HEK293 (cell line): ENCODE data around the gene SMURF1.

Experiments
- CTCF ChIA-PET: fragments of 350-600 bp; formaldehyde crosslinking; extraction: SDS; loops from one replicate; lab custom pipeline; 2021; ENCODE audit warnings: antibody characterized with exemption; lab: Yijun Ruan, JAX
- POLR2A ChIA-PET: fragments of 300-600 bp; formaldehyde crosslinking; extraction: SDS; loops from one replicate; lab custom pipeline; 2020; ENCODE audit warnings: antibody characterized with exemption, inconsistent platforms; lab: Yijun Ruan, JAX
- H3K27ac ChIP-seq: fragments of 200-500 bp; sonication (Bioruptor generic); 2 replicates; pipeline ENCODE4 v1.5.1; 2014; ENCODE audit warnings: low read depth, low read length, control low read depth, inconsistent platforms; ENCODE audit errors: extremely low read depth
- H3K36me3 ChIP-seq, 2 experiments: fragments of 200-500 bp in 1 of 2; sonication (Bioruptor generic) in 1 of 2; 1 replicate in 1 of 2; 2 replicates in 1 of 2; pipeline ENCODE4 v1.5.1; 2014 to 2017; ENCODE audit warnings: inconsistent platforms in 2 of 2, low read length in 2 of 2; ENCODE audit not compliant: control insufficient read depth in 2 of 2, insufficient read depth in 1 of 2
- H3K4me1 ChIP-seq: fragments of 200-500 bp; sonication (Bioruptor generic); 2 replicates; pipeline ENCODE4 v1.5.1; 2014; ENCODE audit warnings: mild to moderate bottlenecking, low read length, inconsistent platforms; ENCODE audit not compliant: control insufficient read depth, insufficient read depth
- H3K4me3 ChIP-seq: 2 replicates; pipeline ENCODE4 v1.5.1; 2011; ENCODE audit warnings: low read depth, mild to moderate bottlenecking, control low read depth, low read length, moderate library complexity
- H3K9me3 ChIP-seq: fragments of 200-500 bp; sonication (Bioruptor generic); 2 replicates; pipeline ENCODE4 v1.5.1; 2014; ENCODE audit warnings: low read depth, low read length, inconsistent platforms; ENCODE audit not compliant: control insufficient read depth, insufficient read depth
- BCL11B ChIP-seq: fragments of 450-650 bp; formaldehyde crosslinking; IDR thresholded peaks from 2 replicates; pipeline ENCODE4 v1.5.1; 2016; ENCODE audit warnings: low read depth, missing biosample characterization, missing genetic modification characterization
- EGR2 ChIP-seq: fragments of 450-650 bp; formaldehyde crosslinking; IDR thresholded peaks from 2 replicates; pipeline ENCODE4 v1.5.1; 2016; ENCODE audit warnings: low read depth, missing biosample characterization, missing genetic modification characterization
- GLIS2 ChIP-seq: fragments of 450-650 bp; formaldehyde crosslinking; IDR thresholded peaks from 2 replicates; pipeline ENCODE4 v1.5.1; 2016; ENCODE audit warnings: missing biosample characterization, missing genetic modification characterization
- KLF7 ChIP-seq: fragments of 450-650 bp; formaldehyde crosslinking; IDR thresholded peaks from 2 replicates; pipeline ENCODE4 v1.5.1; 2016; ENCODE audit warnings: missing biosample characterization, missing genetic modification characterization, borderline replicate concordance
- SALL2 ChIP-seq: fragments of 450-650 bp; formaldehyde crosslinking; IDR thresholded peaks from 2 replicates; pipeline ENCODE4 v1.5.0; 2017; ENCODE audit warnings: missing biosample characterization, mild to moderate bottlenecking, missing genetic modification characterization, borderline replicate concordance
- ZNF157 ChIP-seq: fragments of 450-650 bp; formaldehyde crosslinking; IDR thresholded peaks from 2 replicates; pipeline ENCODE4 v1.5.1; 2016; ENCODE audit warnings: missing biosample characterization, missing genetic modification characterization
- ZNF175 ChIP-seq: fragments of 450-650 bp; formaldehyde crosslinking; IDR thresholded peaks from 2 replicates; pipeline ENCODE4 v1.5.1; 2016; ENCODE audit warnings: missing biosample characterization, missing genetic modification characterization
- ZNF248 ChIP-seq: fragments of 450-650 bp; formaldehyde crosslinking; IDR thresholded peaks from 2 replicates; pipeline ENCODE4 v1.5.1; 2017; ENCODE audit warnings: missing biosample characterization, missing genetic modification characterization
- ZNF311 ChIP-seq: fragments of 450-650 bp; formaldehyde crosslinking; IDR thresholded peaks from 2 replicates; pipeline ENCODE4 v1.5.1; 2017; ENCODE audit warnings: missing biosample characterization, missing genetic modification characterization, borderline replicate concordance
- ZNF529 ChIP-seq: fragments of 450-650 bp; formaldehyde crosslinking; IDR thresholded peaks from 2 replicates; pipeline ENCODE4 v1.5.1; 2017; ENCODE audit warnings: missing genetic modification characterization, missing biosample characterization; ENCODE audit not compliant: insufficient replicate concordance
- ZNF585B ChIP-seq: fragments of 450-650 bp; formaldehyde crosslinking; IDR thresholded peaks from 2 replicates; pipeline ENCODE4 v1.5.1; 2016; ENCODE audit warnings: missing biosample characterization, missing genetic modification characterization
- ZNF777 ChIP-seq: fragments of 450-650 bp; formaldehyde crosslinking; IDR thresholded peaks from 2 replicates; pipeline ENCODE4 v1.5.1; 2017; ENCODE audit warnings: missing biosample characterization, missing genetic modification characterization, borderline replicate concordance
- ZNF843 ChIP-seq: fragments of 450-650 bp; formaldehyde crosslinking; IDR thresholded peaks from 2 replicates; pipeline ENCODE4 v1.5.1; 2016; ENCODE audit warnings: missing biosample characterization, missing genetic modification characterization
- ZXDB ChIP-seq: fragments of 450-650 bp; formaldehyde crosslinking; IDR thresholded peaks from 2 replicates; pipeline ENCODE4 v1.5.1; 2016; ENCODE audit warnings: missing biosample characterization, missing genetic modification characterization
- TF ChIP-seq, protein P1 (sequence below): fragments of 450-650 bp; formaldehyde crosslinking; IDR thresholded peaks from 2 replicates; pipeline ENCODE4 v1.5.1; 2016; ENCODE audit warnings: missing biosample characterization, missing genetic modification characterization
- TF ChIP-seq, protein P2 (sequence below): fragments of 450-650 bp; formaldehyde crosslinking; IDR thresholded peaks from 2 replicates; pipeline ENCODE4; 2016; ENCODE audit warnings: missing biosample characterization, missing genetic modification characterization
- TF ChIP-seq, protein P3 (sequence below): fragments of 450-650 bp; formaldehyde crosslinking; IDR thresholded peaks from 2 replicates; pipeline ENCODE4 v1.5.1; 2016; ENCODE audit warnings: missing biosample characterization, missing genetic modification characterization
- TF ChIP-seq, protein P4 (sequence below): fragments of 450-650 bp; formaldehyde crosslinking; IDR thresholded peaks from 2 replicates; pipeline ENCODE4 v1.5.1; 2016; ENCODE audit warnings: missing biosample characterization, missing genetic modification characterization
- TF ChIP-seq, protein P5 (sequence below): fragments of 450-650 bp; formaldehyde crosslinking; IDR thresholded peaks from 2 replicates; pipeline ENCODE4 v1.5.1; 2016; ENCODE audit warnings: missing biosample characterization, missing genetic modification characterization
- TF ChIP-seq, protein P6 (sequence below): fragments of 450-650 bp; formaldehyde crosslinking; IDR thresholded peaks from 2 replicates; pipeline ENCODE4 v1.5.1; 2016; ENCODE audit warnings: missing biosample characterization, missing genetic modification characterization, low read depth
- TF ChIP-seq, protein P7 (sequence below): fragments of 450-650 bp; formaldehyde crosslinking; conservative IDR thresholded peaks from 2 replicates; pipeline ENCODE4 v1.5.1; 2016; ENCODE audit warnings: low read depth, missing biosample characterization, missing genetic modification characterization

The SMURF1 gene

DNA sequence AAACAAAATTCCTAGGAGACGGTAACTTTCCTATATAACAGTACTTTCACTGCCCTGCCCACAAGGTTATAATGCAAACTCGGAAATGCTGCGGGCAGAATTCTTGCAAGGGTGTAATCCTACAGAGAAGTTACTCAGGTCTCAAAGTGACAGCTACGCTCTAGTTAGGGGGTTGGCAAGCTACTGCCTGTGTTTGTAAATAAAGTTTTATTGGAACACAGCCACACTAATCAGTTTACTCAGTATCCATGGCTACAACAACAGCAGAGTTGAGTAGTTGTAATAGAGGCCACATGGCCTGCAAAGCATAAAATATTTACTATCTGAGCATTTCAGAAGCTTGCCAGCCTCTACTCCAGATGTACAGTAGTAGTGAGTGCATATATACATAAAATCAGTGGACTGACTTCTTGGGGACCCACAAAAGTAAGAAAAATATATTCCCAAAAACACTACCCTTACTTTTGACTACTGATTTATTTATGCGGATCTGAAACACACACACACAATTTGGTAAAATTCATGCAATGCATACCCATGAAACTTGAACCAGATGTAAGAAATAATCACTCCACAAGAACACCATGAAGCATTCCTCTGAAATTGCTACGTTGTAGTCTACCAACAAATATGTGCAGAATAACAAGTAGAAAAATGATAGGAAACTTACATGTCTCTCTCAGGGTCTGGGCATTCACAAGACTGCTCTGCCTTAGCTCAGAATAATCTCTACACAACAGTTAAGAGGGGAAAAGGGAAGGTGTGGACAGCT lies 53.0 kb downstream of the SMURF1 start (continued):
- TF ChIP-seq, protein P1, sequence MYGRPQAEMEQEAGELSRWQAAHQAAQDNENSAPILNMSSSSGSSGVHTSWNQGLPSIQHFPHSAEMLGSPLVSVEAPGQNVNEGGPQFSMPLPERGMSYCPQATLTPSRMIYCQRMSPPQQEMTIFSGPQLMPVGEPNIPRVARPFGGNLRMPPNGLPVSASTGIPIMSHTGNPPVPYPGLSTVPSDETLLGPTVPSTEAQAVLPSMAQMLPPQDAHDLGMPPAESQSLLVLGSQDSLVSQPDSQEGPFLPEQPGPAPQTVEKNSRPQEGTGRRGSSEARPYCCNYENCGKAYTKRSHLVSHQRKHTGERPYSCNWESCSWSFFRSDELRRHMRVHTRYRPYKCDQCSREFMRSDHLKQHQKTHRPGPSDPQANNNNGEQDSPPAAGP (tag by site-specific recombination) = no peak
- TF ChIP-seq ZNF529 (tag by site-specific recombination) (no peak), GLIS2 (no peak)
- TF ChIP-seq, protein P2, sequence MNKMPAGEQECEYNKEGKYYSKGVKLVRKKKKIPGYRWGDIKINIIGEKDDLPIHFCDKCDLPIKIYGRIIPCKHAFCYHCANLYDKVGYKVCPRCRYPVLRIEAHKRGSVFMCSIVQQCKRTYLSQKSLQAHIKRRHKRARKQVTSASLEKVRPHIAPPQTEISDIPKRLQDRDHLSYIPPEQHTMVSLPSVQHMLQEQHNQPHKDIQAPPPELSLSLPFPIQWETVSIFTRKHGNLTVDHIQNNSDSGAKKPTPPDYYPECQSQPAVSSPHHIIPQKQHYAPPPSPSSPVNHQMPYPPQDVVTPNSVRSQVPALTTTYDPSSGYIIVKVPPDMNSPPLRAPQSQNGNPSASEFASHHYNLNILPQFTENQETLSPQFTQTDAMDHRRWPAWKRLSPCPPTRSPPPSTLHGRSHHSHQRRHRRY (tag by site-specific recombination) = no peak
- TF ChIP-seq, protein P3, sequence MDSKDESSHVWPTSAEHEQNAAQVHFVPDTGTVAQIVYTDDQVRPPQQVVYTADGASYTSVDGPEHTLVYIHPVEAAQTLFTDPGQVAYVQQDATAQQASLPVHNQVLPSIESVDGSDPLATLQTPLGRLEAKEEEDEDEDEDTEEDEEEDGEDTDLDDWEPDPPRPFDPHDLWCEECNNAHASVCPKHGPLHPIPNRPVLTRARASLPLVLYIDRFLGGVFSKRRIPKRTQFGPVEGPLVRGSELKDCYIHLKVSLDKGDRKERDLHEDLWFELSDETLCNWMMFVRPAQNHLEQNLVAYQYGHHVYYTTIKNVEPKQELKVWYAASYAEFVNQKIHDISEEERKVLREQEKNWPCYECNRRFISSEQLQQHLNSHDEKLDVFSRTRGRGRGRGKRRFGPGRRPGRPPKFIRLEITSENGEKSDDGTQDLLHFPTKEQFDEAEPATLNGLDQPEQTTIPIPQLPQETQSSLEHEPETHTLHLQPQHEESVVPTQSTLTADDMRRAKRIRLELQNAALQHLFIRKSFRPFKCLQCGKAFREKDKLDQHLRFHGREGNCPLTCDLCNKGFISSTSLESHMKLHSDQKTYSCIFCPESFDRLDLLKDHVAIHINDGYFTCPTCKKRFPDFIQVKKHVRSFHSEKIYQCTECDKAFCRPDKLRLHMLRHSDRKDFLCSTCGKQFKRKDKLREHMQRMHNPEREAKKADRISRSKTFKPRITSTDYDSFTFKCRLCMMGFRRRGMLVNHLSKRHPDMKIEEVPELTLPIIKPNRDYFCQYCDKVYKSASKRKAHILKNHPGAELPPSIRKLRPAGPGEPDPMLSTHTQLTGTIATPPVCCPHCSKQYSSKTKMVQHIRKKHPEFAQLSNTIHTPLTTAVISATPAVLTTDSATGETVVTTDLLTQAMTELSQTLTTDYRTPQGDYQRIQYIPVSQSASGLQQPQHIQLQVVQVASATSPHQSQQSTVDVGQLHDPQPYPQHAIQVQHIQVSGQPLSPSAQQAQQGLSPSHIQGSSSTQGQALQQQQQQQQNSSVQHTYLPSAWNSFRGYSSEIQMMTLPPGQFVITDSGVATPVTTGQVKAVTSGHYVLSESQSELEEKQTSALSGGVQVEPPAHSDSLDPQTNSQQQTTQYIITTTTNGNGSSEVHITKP (tag by site-specific recombination) = no peak

DNA sequence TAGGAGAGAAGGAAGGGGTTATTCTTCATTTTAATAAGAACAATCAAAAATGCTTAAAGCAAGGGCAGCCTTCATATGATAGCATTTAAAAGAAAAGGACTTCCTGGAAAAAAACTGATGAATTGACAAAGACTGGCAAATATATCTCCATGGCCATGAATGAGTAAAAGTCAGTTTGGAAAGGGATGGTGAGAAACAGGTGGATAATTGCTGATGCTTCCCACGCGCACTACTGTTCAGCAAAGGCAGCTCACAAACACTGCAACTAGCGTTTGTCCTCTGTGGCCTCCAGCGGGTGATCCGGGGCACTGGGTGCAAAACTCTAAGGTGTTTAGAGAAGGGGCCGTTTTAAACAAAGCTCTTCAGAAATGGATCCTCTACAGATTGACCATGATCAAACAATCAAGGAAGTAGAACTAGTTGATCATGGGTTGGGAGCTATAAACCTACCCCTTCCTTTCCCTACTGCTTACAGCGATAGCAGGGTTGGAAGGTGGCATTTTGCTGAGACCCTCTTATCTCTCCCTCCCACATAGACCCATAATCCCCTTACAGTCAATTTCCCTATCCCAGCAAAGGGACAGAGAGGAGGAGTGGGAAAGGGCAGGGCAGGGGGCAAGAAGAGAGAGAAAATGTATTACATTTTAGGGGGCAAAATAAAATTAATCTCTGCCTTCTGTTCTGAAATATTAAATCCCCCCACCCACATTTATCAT lies 53.8 kb downstream of the SMURF1 start:
- ChIA-PET CTCF (interaction anchor here (0.5 to 0.7 kb wide), 3 partner anchors 9 to 277 kb away, joined by 3 read pairs; no protein-coding TSS in a partner anchor), POLR2A (interaction anchor here (0.6 to 1.0 kb wide), 2 partner anchors 11 to 27 kb away, joined by 4 read pairs; no protein-coding TSS in a partner anchor)
- Histone ChIP-seq H3K27ac (no peak overlapping the region), H3K36me3 (no peaks in the 10 kb centered on the region), H3K4me3 (no peak overlapping the region), H3K4me1 (no peaks in the 10 kb centered on the region), H3K9me3 (no peaks in the 10 kb centered on the region)
- TF ChIP-seq, protein P4, sequence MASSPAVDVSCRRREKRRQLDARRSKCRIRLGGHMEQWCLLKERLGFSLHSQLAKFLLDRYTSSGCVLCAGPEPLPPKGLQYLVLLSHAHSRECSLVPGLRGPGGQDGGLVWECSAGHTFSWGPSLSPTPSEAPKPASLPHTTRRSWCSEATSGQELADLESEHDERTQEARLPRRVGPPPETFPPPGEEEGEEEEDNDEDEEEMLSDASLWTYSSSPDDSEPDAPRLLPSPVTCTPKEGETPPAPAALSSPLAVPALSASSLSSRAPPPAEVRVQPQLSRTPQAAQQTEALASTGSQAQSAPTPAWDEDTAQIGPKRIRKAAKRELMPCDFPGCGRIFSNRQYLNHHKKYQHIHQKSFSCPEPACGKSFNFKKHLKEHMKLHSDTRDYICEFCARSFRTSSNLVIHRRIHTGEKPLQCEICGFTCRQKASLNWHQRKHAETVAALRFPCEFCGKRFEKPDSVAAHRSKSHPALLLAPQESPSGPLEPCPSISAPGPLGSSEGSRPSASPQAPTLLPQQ (tag by site-specific recombination) = no peak
- TF ChIP-seq SALL2 (tag by site-specific recombination) (no peak), ZNF175 (tag by site-specific recombination) (no peak), ZNF311 (tag by site-specific recombination) (no peak), KLF7 (tag by site-specific recombination) (no peak), BCL11B (tag by site-specific recombination) (no peak), ZXDB (no peak), ZNF248 (tag by site-specific recombination) (no peak), EGR2 (tag by site-specific recombination) (no peak), ZNF777 (no peak), ZNF585B (no peak), ZNF157 (no peak), ZNF843 (tag by site-specific recombination) (no peak)
- TF ChIP-seq, protein P5, sequence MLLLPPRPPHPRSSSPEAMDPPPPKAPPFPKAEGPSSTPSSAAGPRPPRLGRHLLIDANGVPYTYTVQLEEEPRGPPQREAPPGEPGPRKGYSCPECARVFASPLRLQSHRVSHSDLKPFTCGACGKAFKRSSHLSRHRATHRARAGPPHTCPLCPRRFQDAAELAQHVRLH = no peak
- TF ChIP-seq, protein P6, sequence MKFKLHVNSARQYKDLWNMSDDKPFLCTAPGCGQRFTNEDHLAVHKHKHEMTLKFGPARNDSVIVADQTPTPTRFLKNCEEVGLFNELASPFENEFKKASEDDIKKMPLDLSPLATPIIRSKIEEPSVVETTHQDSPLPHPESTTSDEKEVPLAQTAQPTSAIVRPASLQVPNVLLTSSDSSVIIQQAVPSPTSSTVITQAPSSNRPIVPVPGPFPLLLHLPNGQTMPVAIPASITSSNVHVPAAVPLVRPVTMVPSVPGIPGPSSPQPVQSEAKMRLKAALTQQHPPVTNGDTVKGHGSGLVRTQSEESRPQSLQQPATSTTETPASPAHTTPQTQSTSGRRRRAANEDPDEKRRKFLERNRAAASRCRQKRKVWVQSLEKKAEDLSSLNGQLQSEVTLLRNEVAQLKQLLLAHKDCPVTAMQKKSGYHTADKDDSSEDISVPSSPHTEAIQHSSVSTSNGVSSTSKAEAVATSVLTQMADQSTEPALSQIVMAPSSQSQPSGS (tag by site-specific recombination) = no peak
- TF ChIP-seq, protein P7, sequence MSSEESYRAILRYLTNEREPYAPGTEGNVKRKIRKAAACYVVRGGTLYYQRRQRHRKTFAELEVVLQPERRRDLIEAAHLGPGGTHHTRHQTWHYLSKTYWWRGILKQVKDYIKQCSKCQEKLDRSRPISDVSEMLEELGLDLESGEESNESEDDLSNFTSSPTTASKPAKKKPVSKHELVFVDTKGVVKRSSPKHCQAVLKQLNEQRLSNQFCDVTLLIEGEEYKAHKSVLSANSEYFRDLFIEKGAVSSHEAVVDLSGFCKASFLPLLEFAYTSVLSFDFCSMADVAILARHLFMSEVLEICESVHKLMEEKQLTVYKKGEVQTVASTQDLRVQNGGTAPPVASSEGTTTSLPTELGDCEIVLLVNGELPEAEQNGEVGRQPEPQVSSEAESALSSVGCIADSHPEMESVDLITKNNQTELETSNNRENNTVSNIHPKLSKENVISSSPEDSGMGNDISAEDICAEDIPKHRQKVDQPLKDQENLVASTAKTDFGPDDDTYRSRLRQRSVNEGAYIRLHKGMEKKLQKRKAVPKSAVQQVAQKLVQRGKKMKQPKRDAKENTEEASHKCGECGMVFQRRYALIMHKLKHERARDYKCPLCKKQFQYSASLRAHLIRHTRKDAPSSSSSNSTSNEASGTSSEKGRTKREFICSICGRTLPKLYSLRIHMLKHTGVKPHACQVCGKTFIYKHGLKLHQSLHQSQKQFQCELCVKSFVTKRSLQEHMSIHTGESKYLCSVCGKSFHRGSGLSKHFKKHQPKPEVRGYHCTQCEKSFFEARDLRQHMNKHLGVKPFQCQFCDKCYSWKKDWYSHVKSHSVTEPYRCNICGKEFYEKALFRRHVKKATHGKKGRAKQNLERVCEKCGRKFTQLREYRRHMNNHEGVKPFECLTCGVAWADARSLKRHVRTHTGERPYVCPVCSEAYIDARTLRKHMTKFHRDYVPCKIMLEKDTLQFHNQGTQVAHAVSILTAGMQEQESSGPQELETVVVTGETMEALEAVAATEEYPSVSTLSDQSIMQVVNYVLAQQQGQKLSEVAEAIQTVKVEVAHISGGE (tag by site-specific recombination) = no peak
